Measurements from ENCODE around the gene FNDC3A. TPM values are rescaled to one million over a fixed set of nuclear protein-coding genes. Genes with fewer than 3 reads are reported as not detected.

The FNDC3A gene
- total and polyA plus RNA-seq, 4 donors: 48.4 to 115 (median 71.9) TPM

DNA sequence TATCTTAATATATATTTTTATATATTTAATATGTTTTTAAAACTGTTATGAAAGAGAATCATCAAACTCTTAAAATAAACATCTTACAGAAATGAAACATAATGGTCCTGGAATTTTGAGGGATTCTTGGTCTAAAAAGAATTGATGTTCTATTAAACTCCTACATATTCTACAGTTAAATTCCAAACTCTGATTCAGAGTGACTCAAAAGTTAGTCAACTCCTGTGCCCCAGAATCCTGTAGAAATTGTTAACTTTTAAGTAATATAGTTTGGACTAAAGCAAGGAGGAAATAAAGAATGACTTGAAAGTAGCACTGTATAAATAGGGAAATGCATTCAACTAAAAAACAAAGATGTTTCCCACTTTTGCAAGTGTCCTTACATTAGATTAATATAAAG is 47.7 kb downstream of the FNDC3A start:
- H3K27me3 ChIP-seq (ENCODE audit: control insufficient read depth, insufficient read depth, low read length): no peaks in the 10 kb centered on the region
- no peak for DNase-seq (ENCODE audit: low read depth in 4 of 6, low spot score in 6 of 6)
- no peak overlapping the region for H3K27ac ChIP-seq (ENCODE audit: low read depth, low read length)
- H3K9me3 ChIP-seq (ENCODE audit: control insufficient read depth, insufficient read depth, low read length): peaks cover 13% of the 10 kb centered on the region
- H3K36me3 ChIP-seq (ENCODE audit: control insufficient read depth, insufficient read depth, low read length): no peaks in the 10 kb centered on the region
- H3K4me1 ChIP-seq (ENCODE audit: control insufficient read depth, insufficient read depth, low read length): no peaks in the 10 kb centered on the region
- H3K4me3 ChIP-seq (ENCODE audit: low read depth, low read length): no peak overlapping the region

DNA sequence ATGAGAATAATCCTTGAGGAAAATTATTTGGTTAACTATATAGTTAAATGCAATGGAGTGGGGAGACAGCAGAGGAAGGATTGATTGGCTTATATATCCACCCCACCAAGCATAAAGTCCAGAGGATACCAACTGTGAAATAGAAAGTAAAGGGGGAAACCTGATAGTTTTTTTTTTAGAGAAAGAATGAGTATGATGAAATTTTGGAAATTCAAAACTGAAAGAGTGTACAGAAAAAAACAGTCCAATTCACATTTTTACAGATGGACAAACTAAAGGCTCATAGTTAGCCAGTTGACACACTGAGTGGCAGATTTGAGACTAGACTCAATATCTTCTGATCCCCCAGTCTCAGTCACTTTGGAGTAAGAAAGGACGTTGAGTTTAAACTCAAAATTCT is 51.1 kb downstream of the FNDC3A start:
- peaks cover 13% of the 10 kb centered on the region for H3K9me3 ChIP-seq (ENCODE audit: control insufficient read depth, insufficient read depth, low read length)
- no peak for DNase-seq (ENCODE audit: low read depth in 4 of 6, low spot score in 6 of 6)
- H3K27ac ChIP-seq (ENCODE audit: low read depth, low read length): no peak overlapping the region
- H3K4me3 ChIP-seq (ENCODE audit: low read depth, low read length): no peak overlapping the region
- no peaks in the 10 kb centered on the region for H3K27me3 ChIP-seq (ENCODE audit: control insufficient read depth, insufficient read depth, low read length)
- no peaks in the 10 kb centered on the region for H3K4me1 ChIP-seq (ENCODE audit: control insufficient read depth, insufficient read depth, low read length)
- WGBS (ENCODE audit: insufficient coverage): no CpG with 5 or more reads among the region's 1 CpG
- H3K36me3 ChIP-seq (ENCODE audit: control insufficient read depth, insufficient read depth, low read length): no peaks in the 10 kb centered on the region

DNA sequence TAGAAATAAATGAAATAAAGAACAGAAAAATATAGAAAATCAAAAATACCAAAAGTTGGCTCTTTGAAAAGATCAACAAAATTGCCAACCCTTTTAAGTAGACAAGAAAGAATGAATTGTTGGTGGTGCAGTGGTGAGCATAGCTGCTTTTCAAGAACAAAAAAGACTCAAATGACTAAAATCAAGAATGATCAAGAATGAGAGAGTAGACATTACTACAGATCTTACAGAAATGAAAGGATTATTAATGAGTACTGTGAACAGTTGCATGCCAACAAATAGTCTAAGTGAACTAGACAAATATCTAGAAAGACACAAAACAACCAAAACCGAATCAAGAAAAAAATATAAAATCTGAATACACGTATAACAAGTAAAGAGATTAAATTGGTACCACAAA is 53.9 kb downstream of the FNDC3A start:
- Histone ChIP-seq H3K4me1 (ENCODE audit: control insufficient read depth, insufficient read depth, low read length) (no peaks in the 10 kb centered on the region), H3K9me3 (ENCODE audit: control insufficient read depth, insufficient read depth, low read length) (peaks cover 3% of the 10 kb centered on the region), H3K4me3 (ENCODE audit: low read depth, low read length) (no peak overlapping the region), H3K36me3 (ENCODE audit: control insufficient read depth, insufficient read depth, low read length) (no peaks in the 10 kb centered on the region), H3K27ac (ENCODE audit: low read depth, low read length) (no peak overlapping the region), H3K27me3 (ENCODE audit: control insufficient read depth, insufficient read depth, low read length) (no peaks in the 10 kb centered on the region)
- DNase-seq (ENCODE audit: low read depth in 4 of 6, low spot score in 6 of 6): no peak
- WGBS (ENCODE audit: insufficient coverage): no CpG with 5 or more reads among the region's 2 CpGs

DNA sequence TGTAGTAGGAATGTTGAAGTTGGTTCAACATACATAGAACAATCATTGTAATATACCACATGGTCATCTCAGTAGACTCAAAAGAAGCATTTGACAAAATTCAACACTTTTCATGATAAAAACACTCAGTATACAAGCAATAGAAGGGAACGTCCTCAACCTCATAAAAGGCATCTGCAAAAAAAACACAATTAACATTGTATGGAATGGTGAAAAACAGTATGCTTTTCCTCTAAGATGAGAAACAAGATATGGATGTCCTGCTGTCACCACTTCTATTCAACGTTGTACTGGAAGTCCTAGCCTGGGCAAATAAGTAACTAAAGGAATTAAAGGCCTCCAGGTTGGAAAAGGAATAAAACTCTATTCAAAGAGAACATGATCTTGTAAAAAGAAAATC is 54.5 kb downstream of the FNDC3A start:
- Histone ChIP-seq H3K36me3 (ENCODE audit: control insufficient read depth, insufficient read depth, low read length) (no peaks in the 10 kb centered on the region), H3K27ac (ENCODE audit: low read depth, low read length) (no peak overlapping the region), H3K4me1 (ENCODE audit: control insufficient read depth, insufficient read depth, low read length) (no peaks in the 10 kb centered on the region), H3K4me3 (ENCODE audit: low read depth, low read length) (no peak overlapping the region), H3K9me3 (ENCODE audit: control insufficient read depth, insufficient read depth, low read length) (no peaks in the 10 kb centered on the region), H3K27me3 (ENCODE audit: control insufficient read depth, insufficient read depth, low read length) (no peaks in the 10 kb centered on the region)
- WGBS (ENCODE audit: insufficient coverage): no CpG with 5 or more reads among the region's 2 CpGs
- no peak for DNase-seq (ENCODE audit: low read depth in 4 of 6, low spot score in 6 of 6)

DNA sequence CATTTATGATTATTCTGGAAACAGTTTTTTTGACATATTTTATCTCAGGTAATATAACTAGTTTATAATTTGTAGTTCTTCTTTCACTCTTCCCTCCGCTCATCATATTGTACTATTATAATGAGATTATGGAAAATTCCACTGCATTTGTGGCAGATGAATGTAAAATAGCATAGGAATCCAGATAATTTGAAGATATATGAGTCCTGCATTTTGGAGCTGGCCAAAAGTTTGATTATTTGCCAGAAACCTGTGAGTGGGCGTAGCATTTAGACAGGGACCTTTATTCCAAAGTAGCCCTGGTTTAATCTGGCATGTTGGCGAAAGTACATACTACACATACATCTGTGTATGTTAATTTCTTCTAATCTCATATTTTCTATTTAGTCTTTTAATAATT is 65.2 kb downstream of the FNDC3A start:
- no CpG with 5 or more reads among the region's 3 CpGs for WGBS (ENCODE audit: insufficient coverage)
- DNase-seq (ENCODE audit: low read depth in 4 of 6, low spot score in 6 of 6): no peak
- Histone ChIP-seq H3K4me3 (ENCODE audit: low read depth, low read length) (no peak overlapping the region), H3K9me3 (ENCODE audit: control insufficient read depth, insufficient read depth, low read length) (no peaks in the 10 kb centered on the region), H3K36me3 (ENCODE audit: control insufficient read depth, insufficient read depth, low read length) (peaks cover 6% of the 10 kb centered on the region), H3K27ac (ENCODE audit: low read depth, low read length) (no peak overlapping the region), H3K27me3 (ENCODE audit: control insufficient read depth, insufficient read depth, low read length) (no peaks in the 10 kb centered on the region), H3K4me1 (ENCODE audit: control insufficient read depth, insufficient read depth, low read length) (no peaks in the 10 kb centered on the region)

DNA sequence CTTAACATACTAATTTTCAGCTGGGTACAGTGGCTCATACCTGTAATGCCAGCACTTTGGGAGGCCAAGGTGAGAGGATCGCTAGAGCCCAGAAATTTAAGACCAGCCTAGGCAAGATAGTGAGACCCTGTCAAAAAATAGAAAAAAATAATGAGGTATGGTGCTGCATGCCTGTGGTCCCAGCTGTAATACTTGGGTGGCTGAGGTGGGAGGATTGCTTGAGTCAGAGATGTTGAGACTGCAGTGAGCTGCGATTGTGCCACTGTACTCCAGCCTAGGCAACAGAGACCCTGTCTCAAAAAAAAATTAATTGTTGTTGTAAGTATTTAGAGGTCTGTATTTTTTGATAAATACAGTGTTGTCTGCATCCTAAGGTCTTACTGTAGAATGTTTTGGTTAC is 66.8 kb downstream of the FNDC3A start:
- WGBS (ENCODE audit: insufficient coverage): 89% methylated on average over 1 of the region's 2 CpGs
- no peak overlapping the region for H3K27ac ChIP-seq (ENCODE audit: low read depth, low read length)
- no peaks in the 10 kb centered on the region for H3K4me1 ChIP-seq (ENCODE audit: control insufficient read depth, insufficient read depth, low read length)
- H3K4me3 ChIP-seq (ENCODE audit: low read depth, low read length): no peak overlapping the region
- no peaks in the 10 kb centered on the region for H3K9me3 ChIP-seq (ENCODE audit: control insufficient read depth, insufficient read depth, low read length)
- H3K27me3 ChIP-seq (ENCODE audit: control insufficient read depth, insufficient read depth, low read length): no peaks in the 10 kb centered on the region
- no peak for DNase-seq (ENCODE audit: low read depth in 4 of 6, low spot score in 6 of 6)
- H3K36me3 ChIP-seq (ENCODE audit: control insufficient read depth, insufficient read depth, low read length): peaks cover 6% of the 10 kb centered on the region

DNA sequence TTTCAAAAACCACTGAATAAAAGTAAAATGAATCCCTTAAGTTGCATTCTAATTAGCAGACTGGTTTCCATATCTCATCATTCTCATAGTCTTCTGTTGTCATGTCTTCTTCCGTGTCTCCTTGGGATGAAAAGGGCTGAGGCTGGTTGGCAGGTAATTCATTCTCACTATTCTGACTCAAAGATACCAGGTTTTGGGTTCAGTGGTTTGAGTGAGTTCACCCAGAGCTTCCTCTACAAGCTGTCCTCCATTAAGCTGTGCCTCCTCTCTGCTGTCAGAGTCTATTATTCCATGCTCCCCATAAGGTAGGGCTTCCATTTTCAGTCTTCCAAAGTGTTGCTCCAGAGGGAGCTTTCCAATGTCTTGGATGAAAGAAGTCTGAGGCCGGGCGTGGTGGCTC is 68.3 kb downstream of the FNDC3A start:
- H3K27me3 ChIP-seq (ENCODE audit: control insufficient read depth, insufficient read depth, low read length): no peaks in the 10 kb centered on the region
- no peaks in the 10 kb centered on the region for H3K9me3 ChIP-seq (ENCODE audit: control insufficient read depth, insufficient read depth, low read length)
- no peak overlapping the region for H3K27ac ChIP-seq (ENCODE audit: low read depth, low read length)
- no peaks in the 10 kb centered on the region for H3K4me1 ChIP-seq (ENCODE audit: control insufficient read depth, insufficient read depth, low read length)
- H3K4me3 ChIP-seq (ENCODE audit: low read depth, low read length): no peak overlapping the region
- peaks cover 6% of the 10 kb centered on the region for H3K36me3 ChIP-seq (ENCODE audit: control insufficient read depth, insufficient read depth, low read length)
- WGBS (ENCODE audit: insufficient coverage): 50% methylated on average over 2 of the region's 3 CpGs
- no peak for DNase-seq (ENCODE audit: low read depth in 4 of 6, low spot score in 6 of 6)

DNA sequence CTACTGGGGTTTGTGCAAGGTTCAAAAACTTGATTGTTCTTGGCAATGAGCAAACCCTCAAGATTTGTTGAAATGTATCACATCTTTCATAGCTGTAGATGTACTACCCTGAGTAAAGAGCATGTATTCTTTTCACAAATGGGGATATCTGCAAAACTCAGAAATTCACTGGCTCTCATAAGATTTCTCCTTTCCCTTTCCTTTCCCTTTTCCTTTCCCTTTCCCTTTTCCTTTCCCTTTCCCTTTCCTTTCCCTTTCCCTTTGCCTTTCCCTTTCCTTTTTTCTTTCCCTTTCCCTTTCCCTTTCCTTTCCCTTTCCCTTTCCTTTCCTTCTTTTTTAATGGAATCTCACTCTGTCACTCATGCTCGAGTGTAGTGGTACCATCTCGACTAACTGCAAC is 69.1 kb downstream of the FNDC3A start:
- no peak overlapping the region for H3K4me3 ChIP-seq (ENCODE audit: low read depth, low read length)
- peaks cover 3% of the 10 kb centered on the region for H3K36me3 ChIP-seq (ENCODE audit: control insufficient read depth, insufficient read depth, low read length)
- H3K4me1 ChIP-seq (ENCODE audit: control insufficient read depth, insufficient read depth, low read length): no peaks in the 10 kb centered on the region
- no peaks in the 10 kb centered on the region for H3K27me3 ChIP-seq (ENCODE audit: control insufficient read depth, insufficient read depth, low read length)
- DNase-seq (ENCODE audit: low read depth in 4 of 6, low spot score in 6 of 6): no peak
- WGBS (ENCODE audit: insufficient coverage): 100% methylated on average over 2 of the region's 2 CpGs
- no peaks in the 10 kb centered on the region for H3K9me3 ChIP-seq (ENCODE audit: control insufficient read depth, insufficient read depth, low read length)
- no peak overlapping the region for H3K27ac ChIP-seq (ENCODE audit: low read depth, low read length)

DNA sequence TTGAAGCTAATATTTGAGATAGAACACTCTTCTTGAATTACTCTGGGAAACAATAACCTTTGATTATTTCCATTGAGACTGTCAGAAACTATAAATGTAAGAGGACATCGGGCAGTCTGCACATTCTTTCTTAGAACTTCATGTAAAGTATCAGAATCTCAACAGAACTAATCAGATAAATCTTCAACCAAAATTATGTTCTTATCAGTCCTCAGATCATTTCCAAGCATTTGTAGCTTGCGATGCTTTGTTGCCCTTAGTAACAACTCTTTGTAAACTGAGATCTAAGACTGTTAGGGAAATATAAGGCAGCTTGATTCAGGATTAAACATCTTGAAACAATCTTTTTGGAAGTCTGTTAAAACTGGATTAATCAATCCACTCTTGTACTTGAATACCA is 70.3 kb downstream of the FNDC3A start:
- H3K4me1 ChIP-seq (ENCODE audit: control insufficient read depth, insufficient read depth, low read length): no peaks in the 10 kb centered on the region
- no peak overlapping the region for H3K4me3 ChIP-seq (ENCODE audit: low read depth, low read length)
- no peaks in the 10 kb centered on the region for H3K27me3 ChIP-seq (ENCODE audit: control insufficient read depth, insufficient read depth, low read length)
- H3K27ac ChIP-seq (ENCODE audit: low read depth, low read length): no peak overlapping the region
- DNase-seq (ENCODE audit: low read depth in 4 of 6, low spot score in 6 of 6): no peak
- no peaks in the 10 kb centered on the region for H3K9me3 ChIP-seq (ENCODE audit: control insufficient read depth, insufficient read depth, low read length)
- 80% methylated on average over 1 of the region's 2 CpGs for WGBS (ENCODE audit: insufficient coverage)
- peaks cover 3% of the 10 kb centered on the region for H3K36me3 ChIP-seq (ENCODE audit: control insufficient read depth, insufficient read depth, low read length)

DNA sequence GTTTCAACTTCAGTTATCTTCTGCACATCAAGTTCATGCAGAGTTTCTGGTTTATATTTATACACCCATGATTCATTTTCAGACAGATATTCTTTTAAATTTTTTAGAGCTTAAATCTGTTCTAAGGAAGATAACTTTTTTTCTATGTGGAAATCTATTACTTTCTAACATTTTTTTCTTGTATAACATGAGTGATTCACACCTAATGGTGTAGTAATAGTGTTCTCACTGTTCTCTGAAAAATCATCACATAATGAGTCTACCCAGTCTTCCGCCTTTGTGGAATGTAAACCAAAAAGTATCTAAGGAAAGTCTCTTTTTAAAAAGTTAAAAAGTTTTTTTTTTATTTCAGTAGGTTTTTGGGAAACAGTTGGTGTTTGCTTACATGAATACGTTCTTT is 70.8 kb downstream of the FNDC3A start:
- WGBS (ENCODE audit: insufficient coverage): no CpG with 5 or more reads among the region's 2 CpGs
- H3K36me3 ChIP-seq (ENCODE audit: control insufficient read depth, insufficient read depth, low read length): peaks cover 3% of the 10 kb centered on the region
- no peak overlapping the region for H3K27ac ChIP-seq (ENCODE audit: low read depth, low read length)
- no peaks in the 10 kb centered on the region for H3K27me3 ChIP-seq (ENCODE audit: control insufficient read depth, insufficient read depth, low read length)
- no peaks in the 10 kb centered on the region for H3K9me3 ChIP-seq (ENCODE audit: control insufficient read depth, insufficient read depth, low read length)
- no peaks in the 10 kb centered on the region for H3K4me1 ChIP-seq (ENCODE audit: control insufficient read depth, insufficient read depth, low read length)
- no peak overlapping the region for H3K4me3 ChIP-seq (ENCODE audit: low read depth, low read length)
- no peak for DNase-seq (ENCODE audit: low read depth in 4 of 6, low spot score in 6 of 6)

Measured in spinal cord (tissue), 10 donors.